ENCODE data around the gene PHC1.

GRCh38 chr12:8897081-8897480 is 17.2 kb upstream of the PHC1 start:
- no peak for TF ChIP-seq SUZ12 (IDR thresholded peaks at IDR 0.05)
- no peak for TF ChIP-seq TARDBP (IDR thresholded peaks at IDR 0.05)
- no peak for TF ChIP-seq SP1 (IDR thresholded peaks at IDR 0.05)
- no peak for TF ChIP-seq L3MBTL2 (conservative IDR thresholded peaks at IDR 0.05)
- no peak for TF ChIP-seq ELF4 (IDR thresholded peaks at IDR 0.05)
- no peak for TF ChIP-seq ZNF384 (IDR thresholded peaks at IDR 0.05)
- TF ChIP-seq FOXM1 (IDR thresholded peaks at IDR 0.05; ENCODE audit: borderline replicate concordance): no peak
- TF ChIP-seq BHLHE40 (IDR thresholded peaks at IDR 0.05; ENCODE audit: borderline replicate concordance): no peak
- no peak for TF ChIP-seq FOXA1 (IDR thresholded peaks at IDR 0.05)
- TF ChIP-seq PKNOX1 (IDR thresholded peaks at IDR 0.05): no peak
- TF ChIP-seq ARNT (IDR thresholded peaks at IDR 0.05): no peak
- no peak for TF ChIP-seq CTBP1 (IDR thresholded peaks at IDR 0.05; ENCODE audit: borderline replicate concordance)
- TF ChIP-seq LEF1 (IDR thresholded peaks at IDR 0.05; ENCODE audit: borderline replicate concordance): no peak
- TF ChIP-seq FOXK2 (IDR thresholded peaks at IDR 0.05): no peak

Measured in HEK293T (cell line).